Skin epidermis (tissue), 12 donors: Measurements from ENCODE around the gene ZHX3.
"Not testable (repeated sequence)": the region's sequence is repeated elsewhere in the genome, so short reads cannot be mapped to it uniquely, and the experiment has no call there.

Experiments
- H3K27ac ChIP-seq, 21 experiments: fragments of 200-600 bp; sonication (generic) in 11 of 21; one replicate each; pipeline ENCODE4 v1.5.0; 2020; ENCODE audit warnings: mild to moderate bottlenecking in 3 of 21, inconsistent platforms in 2 of 21, moderate library complexity in 2 of 21
- H3K4me3 ChIP-seq, 7 experiments: fragments of 200-600 bp; sonication (generic) in 2 of 7; one replicate each; pipeline ENCODE4 v1.5.0; 2020; ENCODE audit warnings: inconsistent platforms in 2 of 7, mild to moderate bottlenecking in 2 of 7, moderate library complexity in 1 of 7

The ZHX3 gene

DNA sequence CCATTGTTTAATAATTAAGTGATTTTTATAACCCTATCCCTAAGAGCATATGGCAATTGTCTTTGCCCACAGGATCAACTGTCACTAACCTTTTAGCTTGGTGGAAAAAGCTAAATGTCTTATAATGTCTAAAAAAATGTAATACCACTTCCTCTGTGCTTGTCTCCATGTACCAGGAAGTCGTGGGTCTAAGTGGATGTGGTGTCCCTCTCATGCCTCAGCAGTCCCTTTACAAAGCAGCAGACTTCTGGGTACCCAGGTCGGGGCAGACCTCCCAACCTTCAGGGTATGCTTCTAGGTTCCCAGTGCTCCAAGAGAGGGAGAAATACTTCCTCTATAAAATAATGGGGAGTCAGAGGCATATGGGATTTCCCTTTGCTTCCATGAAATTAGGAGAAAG is 74.7 kb downstream of the ZHX3 start:
- Histone ChIP-seq H3K27ac (no peak overlapping the region), H3K4me3 (no peak overlapping the region)

DNA sequence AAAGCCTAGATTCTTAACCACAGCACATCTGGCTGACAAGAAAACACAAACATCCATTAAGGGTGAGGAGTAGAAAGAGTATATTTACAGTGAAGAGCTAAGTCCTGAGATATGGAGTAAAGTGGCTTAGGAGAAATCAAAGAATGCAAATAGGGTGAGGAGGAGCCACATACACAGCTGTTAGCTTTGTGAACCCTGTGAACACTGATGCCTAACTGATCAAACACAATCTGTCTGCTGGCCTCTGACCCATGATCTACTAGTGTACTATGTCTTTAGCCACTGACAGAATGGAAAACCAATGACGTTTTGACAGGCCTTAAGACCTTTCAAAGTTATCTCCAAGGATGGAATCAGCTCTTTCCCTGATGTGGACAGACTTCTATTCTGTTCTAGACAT is 75.2 kb downstream of the ZHX3 start:
- Histone ChIP-seq H3K27ac (no peak overlapping the region), H3K4me3 (no peak overlapping the region)

GRCh38 chr20:41237233-41237632 is 80.3 kb downstream of the ZHX3 start:
- not testable (repeated sequence) for H3K27ac ChIP-seq, H3K4me3 ChIP-seq

GRCh38 chr20:41236818-41237217 is 80.7 kb downstream of the ZHX3 start:
- not testable (repeated sequence) for H3K4me3 ChIP-seq, H3K27ac ChIP-seq

DNA sequence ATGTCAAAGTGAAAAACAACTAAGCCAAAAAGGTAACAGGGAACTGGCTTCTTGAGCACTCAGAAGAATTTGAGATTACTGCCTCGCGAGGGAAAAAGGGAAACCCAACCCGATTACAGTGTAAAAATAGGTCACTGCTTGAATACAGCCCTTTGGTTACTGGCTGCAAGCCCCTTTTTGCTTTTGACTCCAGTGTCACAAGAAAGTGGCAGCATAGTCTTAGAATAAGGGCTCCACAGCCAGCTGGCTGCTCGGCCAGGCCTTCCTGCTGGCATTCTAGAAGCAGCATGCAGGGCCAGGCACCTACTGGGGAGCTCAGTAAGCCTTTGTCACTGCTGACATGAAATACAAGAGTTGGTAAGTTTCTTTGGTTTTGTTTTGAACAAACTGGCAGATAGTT is 83.0 kb downstream of the ZHX3 start:
- peak overlapping the region in 19 of 21 experiments; percentile 53 to 87 (median 76) for H3K27ac ChIP-seq
- no peak overlapping the region for H3K4me3 ChIP-seq

GRCh38 chr20:41234041-41234440 is 83.5 kb downstream of the ZHX3 start:
- H3K4me3 ChIP-seq = no peak overlapping the region
- peak overlapping the region in 20 of 21 experiments; percentile 53 to 87 (median 75) for H3K27ac ChIP-seq

GRCh38 chr20:41232973-41233926 is 84.3 kb downstream of the ZHX3 start:
- Histone ChIP-seq H3K27ac (peak overlapping the region in 20 of 21 experiments; percentile 53 to 87 (median 75)), H3K4me3 (peak overlapping the region in 3 of 7 experiments; percentile 6 to 22 (median 18))

- Histone ChIP-seq H3K27ac (peak overlapping the region in 14 of 21 experiments; percentile 18 to 87 (median 76)), H3K4me3 (no peak overlapping the region)
Observed at GRCh38 chr20:41231136-41231535, 86.4 kb downstream of the ZHX3 start.

DNA sequence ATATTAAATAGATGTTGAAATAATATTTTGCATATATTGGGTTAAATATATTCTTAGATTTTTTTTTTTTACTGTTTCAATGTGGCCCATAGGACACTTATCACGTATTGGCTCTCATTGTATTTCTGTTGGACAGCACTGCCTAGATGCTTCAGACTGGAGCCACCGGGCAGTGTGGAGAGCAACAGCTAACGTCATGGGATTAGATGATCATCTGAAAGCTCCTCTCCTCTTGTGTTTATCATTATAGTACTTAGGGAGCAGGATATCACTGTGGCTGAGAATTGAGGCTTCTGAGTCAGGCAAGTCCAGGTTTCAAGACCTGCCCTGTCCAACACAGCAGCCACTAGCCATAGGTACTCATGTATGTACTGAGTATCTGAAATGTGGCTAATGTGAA is 87.4 kb downstream of the ZHX3 start:
- Histone ChIP-seq H3K4me3 (no peak overlapping the region), H3K27ac (peak overlapping the region in 1 of 21 experiments; percentile 81)

GRCh38 chr20:41229259-41229658 is 88.3 kb downstream of the ZHX3 start:
- Histone ChIP-seq H3K4me3 (no peak overlapping the region), H3K27ac (no peak overlapping the region)

DNA sequence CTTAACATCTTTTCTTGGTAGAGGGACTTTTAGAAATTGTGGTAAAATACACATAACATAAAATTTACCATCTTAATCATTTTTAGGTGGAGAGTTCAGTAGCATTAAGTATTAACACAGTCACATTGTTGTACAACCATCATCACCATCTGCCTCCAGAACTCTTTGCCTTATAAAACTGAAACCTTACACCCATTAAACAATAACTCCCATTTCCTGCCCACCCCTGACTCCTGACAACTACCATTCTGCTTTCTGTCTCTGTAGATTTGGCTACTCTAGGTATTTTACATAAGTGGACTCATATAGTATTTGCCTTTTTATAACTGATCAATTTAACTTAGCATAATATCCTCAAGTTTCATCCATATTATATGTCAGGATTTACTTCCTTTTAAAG is 88.7 kb downstream of the ZHX3 start:
- no peak overlapping the region for H3K4me3 ChIP-seq
- no peak overlapping the region for H3K27ac ChIP-seq

DNA sequence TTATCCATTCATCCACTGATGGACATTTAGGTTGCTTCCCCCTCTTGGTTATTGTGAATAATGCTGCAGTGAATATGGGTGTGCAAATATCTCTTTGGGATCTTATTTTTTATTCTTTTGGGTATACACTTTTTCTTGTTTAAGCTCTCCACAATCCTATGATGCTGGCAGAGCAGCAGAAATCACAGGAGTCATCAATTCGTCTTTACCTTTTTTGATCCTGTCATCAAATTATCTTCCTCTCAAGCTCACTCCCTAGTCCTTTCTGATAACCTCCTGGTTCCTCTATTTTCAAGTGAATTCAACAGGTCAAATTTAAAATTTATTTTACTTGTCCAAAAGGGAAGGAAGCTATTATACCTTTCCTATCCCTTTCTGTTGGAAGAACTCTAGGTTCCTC is 91.1 kb downstream of the ZHX3 start:
- Histone ChIP-seq H3K4me3 (no peak overlapping the region), H3K27ac (no peak overlapping the region)

DNA sequence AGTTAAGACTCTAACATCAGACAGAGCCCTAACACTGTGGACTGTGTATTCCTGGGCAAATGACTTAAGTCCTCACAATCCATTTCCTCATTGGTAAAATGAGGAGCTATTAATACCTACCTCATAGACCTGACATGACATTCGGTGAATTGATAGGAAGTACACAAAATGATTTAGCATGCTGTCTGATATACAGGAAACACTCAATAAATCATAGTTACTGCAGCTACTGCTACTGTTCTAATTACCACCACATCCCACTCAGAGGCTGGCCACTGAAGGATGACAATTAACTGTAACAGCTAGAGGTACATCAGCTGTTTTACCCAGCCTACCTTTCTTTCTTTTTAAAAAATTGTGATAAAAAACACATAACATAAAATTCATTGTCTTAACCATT is 92.4 kb downstream of the ZHX3 start:
- Histone ChIP-seq H3K4me3 (no peak overlapping the region), H3K27ac (no peak overlapping the region)

DNA sequence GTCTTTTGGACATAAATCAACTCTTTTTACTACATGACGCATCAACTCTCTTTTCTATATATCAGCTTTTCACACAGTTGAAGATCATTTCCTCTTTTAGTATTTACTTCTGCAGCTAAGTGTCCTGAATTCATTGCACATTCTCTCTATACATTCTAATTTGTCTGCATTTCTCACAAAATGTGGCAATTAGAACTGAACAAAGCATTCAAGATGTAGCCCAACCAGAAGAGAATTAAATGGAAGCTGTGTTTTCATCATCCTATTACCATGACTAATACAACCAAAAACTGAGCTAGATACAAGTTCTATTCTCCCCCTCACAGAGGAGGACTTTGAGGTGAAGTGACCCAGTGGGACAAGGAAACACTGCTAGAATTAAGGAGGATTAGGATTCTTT is 93.2 kb downstream of the ZHX3 start:
- no peak overlapping the region for H3K4me3 ChIP-seq
- no peak overlapping the region for H3K27ac ChIP-seq

DNA sequence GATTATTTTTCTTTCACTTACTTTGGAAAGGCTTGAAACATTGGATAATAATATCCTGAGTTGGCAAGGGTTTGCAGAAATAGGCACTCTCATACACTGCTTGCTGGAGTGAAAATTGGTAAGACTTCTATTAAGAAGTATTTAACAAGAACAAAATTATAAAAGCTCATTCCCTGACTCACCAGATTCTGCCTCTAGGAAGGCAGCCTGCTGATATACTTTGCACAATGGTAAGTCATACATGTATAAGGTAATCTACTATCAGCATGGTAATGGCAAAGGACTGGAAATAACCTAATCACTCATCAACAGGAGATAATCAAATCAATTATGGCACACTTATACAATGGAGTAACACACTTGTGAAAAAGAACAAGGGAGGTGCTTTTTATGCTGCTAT is 94.4 kb downstream of the ZHX3 start:
- H3K27ac ChIP-seq = peak overlapping the region in 1 of 21 experiments; percentile 57
- no peak overlapping the region for H3K4me3 ChIP-seq

- no peak overlapping the region for H3K4me3 ChIP-seq
- H3K27ac ChIP-seq = peak overlapping the region in 3 of 21 experiments; percentile 30 to 57 (median 42)
Observed at GRCh38 chr20:41222703-41223102, 94.8 kb downstream of the ZHX3 start.

DNA sequence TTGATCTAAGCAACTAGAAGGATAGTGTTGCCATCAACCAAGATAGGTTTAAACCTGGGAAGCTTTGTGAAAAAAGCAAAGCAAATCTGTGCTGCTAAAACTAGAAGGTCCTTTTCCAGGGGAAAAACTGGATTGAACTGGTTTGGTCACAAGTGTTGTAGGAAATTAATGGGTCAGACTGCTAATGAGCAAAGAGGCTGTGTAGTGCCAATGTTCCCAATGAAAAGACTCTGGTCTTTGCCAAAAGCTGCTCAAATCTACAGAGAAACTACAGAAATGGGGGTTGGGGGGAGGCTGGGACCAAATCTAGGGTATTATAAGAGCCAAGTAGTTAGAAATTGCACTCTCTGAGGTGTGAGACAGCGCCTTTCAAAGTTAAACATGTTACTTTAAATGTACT is 95.2 kb downstream of the ZHX3 start:
- H3K27ac ChIP-seq = peak overlapping the region in 5 of 21 experiments; percentile 22 to 58 (median 42)
- no peak overlapping the region for H3K4me3 ChIP-seq

DNA sequence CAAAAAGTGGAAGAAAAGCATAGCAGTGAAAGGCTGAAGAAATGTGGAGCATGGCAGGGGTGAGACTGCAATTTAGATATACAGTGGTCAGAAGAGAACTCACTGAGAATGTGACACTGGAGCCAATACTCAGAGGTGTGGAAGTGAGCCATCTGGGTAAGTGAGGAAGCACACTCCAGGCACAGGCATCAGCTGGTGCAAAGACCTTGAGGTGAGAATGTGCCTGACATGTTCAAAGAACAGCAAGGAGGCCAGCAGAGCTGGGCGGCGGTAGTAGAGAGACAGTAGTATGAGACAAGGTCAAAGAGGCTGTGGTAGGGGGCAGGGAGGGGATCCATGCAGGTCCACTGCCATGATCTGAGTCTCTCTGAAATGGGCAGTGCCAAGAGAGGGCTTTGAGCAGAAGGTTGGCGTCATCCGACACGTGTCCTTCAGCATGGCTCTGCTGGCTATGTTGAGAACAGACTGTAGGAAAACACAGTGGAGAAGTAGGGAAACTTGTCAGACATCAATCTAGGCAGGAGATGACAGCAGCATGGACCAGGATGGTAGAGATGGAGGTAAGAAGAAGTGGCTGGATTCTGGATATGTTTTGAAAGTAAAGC is 95.8 kb downstream of the ZHX3 start:
- no peak overlapping the region for H3K4me3 ChIP-seq
- peak overlapping the region in 5 of 21 experiments; percentile 22 to 58 (median 42) for H3K27ac ChIP-seq

GRCh38 chr20:41219824-41220223 is 97.7 kb downstream of the ZHX3 start:
- H3K27ac ChIP-seq = no peak overlapping the region

GRCh38 chr20:41218466-41218865 is 99.1 kb downstream of the ZHX3 start:
- Histone ChIP-seq H3K4me3 (no peak overlapping the region), H3K27ac (peak overlapping the region in 1 of 21 experiments; percentile 24)

More at GRCh38 chr20:41219824-41220223, 97.7 kb downstream of the ZHX3 start:
- H3K4me3 ChIP-seq = no peak overlapping the region

- no peak overlapping the region for H3K27ac ChIP-seq
- no peak overlapping the region for H3K4me3 ChIP-seq
Observed at GRCh38 chr20:41217422-41217821, 100.1 kb downstream of the ZHX3 start.
